ENCODE measurements around the gene KDM2A.

KDM2A gene

DNA sequence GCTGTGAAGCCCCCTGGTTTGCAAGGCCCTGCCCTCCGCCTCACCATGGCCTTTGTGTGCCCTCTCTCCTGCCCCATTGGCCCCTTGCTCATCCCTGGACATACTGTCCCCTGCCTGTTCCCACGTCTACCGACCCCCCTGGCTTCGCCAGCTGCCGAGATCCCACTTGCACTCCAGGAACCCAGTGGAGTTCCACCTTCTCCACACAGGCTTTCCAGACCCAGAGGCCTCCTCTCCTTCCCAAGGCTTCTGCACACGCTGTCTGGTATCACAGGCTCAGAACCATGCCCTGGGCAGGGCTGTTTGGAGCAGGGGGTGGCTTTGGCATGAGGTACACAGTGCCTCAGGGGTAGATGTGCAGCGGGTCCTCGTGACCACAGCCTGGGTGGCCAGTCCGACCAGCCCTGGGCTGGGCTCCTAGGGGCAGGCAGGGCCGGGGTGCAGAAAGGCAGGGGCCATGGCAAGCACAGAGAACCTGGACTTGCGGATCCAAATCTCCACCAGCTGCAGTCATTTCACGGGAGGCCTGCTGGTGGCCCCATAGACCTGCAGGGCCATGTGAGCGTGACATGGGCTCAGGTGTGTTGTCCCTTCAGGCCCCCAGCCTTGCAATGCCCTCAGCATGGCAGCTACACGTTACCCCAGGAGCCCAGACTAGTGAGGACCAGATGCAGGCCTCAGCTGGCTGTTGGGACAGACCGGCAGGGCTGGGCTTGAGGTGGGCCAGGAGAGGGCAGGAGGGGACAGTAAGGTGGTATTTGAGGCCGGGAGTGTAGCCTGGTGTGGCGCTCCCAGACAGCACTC lies 156.7 kb downstream of the KDM2A start:
- DNase-seq, result no peak

DNA sequence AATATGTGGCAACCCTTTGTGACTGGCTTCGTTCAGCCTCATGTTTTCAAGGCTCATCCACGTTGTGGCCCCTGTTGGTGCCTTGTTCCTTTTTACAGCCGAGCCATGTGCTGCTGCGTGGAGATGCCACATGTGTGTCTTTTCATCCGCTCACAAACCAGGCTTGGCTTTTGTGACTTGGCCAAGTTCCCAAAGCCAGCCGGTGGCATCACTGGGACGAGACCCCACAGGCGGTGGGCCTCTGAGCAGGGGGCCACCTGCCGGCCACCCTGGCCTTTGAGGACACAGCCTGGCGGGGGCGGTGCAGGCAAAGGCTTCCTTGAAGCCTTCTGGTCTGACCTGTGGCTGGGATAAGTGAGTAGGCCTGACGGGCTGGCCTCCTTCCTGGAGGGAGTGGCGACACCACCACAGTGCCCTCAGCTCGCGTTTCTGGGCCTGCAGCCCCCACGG lies 157.7 kb downstream of the KDM2A start:
- DNase-seq, result no peak

GRCh38 chr11:67277231-67277961 lies 158.3 kb downstream of the KDM2A start:
- peak; percentile 93 for DNase-seq

GRCh38 chr11:67278135-67278938 lies 159.3 kb downstream of the KDM2A start:
- no peak for DNase-seq

DNA sequence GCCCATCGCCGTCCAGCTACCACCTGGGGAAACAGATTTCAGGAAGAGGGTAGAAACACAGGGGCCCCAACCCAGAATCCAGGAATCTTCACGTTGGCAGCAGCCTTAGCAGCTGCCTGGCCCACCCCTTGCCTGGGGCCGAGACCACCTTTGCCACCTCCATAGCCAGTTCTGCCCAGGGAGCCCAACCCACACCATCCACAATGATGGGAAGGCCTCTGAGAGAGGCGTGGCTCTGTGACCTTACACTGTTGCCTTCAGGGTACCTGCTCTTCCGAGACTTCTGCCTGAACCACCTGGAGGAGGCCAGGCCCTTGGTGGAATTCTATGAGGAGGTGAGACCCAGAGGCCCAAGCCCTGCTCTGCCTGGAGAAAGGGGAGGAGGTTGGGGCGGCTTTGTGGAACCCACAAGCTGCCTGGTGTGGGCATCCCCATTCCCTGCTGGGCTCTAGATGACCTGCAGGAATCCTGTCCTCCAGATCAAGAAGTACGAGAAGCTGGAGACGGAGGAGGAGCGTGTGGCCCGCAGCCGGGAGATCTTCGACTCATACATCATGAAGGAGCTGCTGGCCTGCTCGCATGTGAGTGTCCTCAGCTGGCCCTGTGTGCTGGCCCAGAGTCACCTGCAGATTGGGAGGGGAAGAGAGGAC lies 160.0 kb downstream of the KDM2A start:
- DNase-seq, result no peak

DNA sequence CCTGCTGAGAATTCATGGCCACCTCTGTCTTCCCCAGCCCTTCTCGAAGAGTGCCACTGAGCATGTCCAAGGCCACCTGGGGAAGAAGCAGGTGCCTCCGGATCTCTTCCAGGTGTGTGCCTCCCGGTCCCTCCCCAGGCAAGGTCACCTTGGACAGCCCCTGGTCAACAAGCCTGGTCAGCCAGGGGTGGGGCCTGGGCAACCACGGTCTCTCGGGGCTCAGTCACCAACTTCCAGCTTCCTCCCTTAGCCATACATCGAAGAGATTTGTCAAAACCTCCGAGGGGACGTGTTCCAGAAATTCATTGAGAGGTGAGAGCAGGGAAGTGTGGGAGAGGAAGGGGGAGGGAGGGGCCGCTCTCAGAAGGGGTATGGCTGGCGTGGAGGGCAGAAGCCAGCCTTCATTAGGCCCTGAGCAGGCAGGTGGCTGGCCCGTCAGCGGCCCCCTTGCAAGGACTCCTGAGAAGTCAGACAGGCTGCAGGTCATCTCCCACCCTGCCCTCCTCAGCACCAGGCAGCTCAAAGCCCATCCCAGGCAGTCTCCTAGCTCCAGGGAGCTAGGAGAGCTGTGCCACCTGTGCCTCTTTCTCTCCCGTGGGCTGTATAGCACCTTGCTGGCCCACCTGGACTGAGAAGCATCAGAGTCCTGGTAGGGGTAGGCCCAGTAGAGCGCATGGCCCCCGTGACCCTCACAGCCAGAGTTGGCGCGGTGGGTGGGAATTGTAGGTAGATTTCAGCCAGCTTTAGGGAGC lies 160.7 kb downstream of the KDM2A start:
- no peak for DNase-seq

DNA sequence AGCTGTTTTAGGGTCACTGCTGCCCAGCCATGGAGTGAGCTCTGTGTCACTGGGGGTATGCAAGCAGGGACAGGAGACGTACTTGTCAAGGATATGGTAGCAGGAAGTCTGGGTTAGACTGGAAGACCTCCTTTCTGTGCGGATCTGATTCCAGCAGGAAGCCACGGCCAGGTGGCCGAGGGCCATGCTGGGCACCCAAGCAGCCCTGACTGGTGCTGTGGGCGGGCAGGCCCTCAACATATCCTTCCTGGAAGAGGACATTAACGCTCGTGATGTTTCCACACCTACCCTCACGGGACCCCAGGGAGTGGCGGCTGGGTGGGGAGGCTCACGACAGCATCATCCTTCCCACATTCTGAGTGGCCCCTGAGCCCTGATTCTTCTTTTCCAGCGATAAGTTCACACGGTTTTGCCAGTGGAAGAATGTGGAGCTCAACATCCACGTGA lies 161.3 kb downstream of the KDM2A start:
- no peak for DNase-seq

GRCh38 chr11:67280788-67281551 lies 161.9 kb downstream of the KDM2A start:
- no peak for DNase-seq

- DNase-seq, result no peak
Measured at GRCh38 chr11:67281552-67282150, 162.6 kb downstream of the KDM2A start.

GRCh38 chr11:67282155-67282875 lies 163.3 kb downstream of the KDM2A start:
- no peak for DNase-seq

DNA sequence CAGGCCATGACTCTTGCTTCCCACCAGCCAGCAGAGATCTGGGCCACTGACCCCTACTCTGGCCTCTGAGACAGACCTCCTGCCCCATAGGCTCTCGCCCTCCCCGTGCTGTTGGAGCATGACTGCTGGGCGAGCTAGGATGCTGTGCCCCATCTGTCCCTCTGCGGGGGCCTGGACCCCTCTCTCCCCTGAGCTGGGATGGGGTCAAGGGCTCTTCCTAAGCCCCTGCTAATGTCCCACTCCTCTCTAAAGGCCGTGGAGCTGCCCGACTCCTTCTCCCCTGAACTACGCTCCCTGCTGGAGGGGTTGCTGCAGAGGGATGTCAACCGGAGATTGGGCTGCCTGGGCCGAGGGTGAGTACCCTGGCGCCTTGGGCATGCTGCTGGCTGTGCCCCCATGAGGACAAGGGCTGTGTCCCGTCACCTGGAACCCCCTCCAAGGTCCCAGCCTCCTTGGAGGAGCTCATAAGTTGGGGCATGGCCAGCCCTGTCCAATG lies 163.9 kb downstream of the KDM2A start:
- no peak for DNase-seq

DNA sequence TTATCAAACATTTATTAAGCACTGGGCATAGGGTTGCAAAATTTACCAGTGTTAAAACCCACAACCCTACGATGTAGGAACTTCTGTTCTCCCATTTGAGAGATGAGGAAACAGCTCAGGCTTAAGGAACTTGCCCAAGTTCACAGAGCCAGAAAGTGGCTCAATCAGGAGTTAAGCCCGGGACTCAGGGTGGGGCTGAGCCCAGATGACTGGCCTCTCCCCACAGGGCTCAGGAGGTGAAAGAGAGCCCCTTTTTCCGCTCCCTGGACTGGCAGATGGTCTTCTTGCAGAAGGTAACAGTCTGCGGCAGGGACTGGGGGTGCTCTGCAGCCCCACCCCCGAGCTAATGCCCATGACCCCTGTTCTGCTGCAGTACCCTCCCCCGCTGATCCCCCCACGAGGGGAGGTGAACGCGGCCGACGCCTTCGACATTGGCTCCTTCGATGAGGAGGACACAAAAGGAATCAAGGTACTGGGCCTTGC lies 164.5 kb downstream of the KDM2A start:
- no peak for DNase-seq

- no peak for DNase-seq
Measured at GRCh38 chr11:67284811-67285540, 165.9 kb downstream of the KDM2A start.

GRCh38 chr11:67285541-67286498 lies 166.8 kb downstream of the KDM2A start:
- peak; percentile 64 for DNase-seq

DNA sequence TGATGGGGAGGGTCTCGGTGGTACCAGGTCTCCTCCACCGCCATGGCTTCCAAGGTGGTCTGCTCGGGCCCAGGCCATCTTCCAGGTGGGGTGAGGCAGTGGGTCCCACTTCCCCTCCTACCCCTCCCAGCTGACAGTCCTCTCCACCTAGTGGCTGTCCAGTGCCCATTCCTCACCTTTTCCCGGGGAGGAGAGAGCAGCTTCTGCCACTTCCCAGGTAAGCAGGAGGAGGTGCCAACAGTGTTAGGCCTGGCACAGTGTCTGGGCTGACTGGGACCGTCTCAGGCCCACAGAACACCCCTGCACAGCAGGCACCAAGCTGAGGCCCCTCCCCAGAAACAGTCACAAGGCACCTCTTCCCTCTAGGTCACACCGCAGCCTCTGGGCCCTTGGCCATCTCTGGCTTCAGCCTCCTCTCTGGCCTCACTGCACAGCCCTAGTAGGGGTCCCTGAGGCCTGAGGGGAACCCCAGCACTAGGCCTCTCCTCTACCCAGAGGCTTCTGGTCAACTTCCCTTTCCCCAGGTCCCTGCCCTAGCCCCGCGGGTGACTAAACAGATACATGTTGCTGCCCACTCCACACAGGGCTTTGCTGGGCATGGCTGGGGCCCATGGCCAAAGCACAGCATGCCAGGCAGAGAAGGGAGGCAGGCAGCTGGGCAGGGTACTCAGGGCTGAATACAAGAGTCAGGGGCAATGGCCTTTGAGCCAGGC lies 167.7 kb downstream of the KDM2A start:
- DNase-seq, result no peak

- DNase-seq, result no peak
Measured at GRCh38 chr11:67287355-67288197, 168.5 kb downstream of the KDM2A start.
